PC-3 (cell line): ENCODE results near the gene MRPS12. TPM values are rescaled to one million over a fixed set of nuclear protein-coding genes. Genes with fewer than 3 reads are reported as not detected.

Experiments
- ATAC-seq: fragments of 200-7000 bp; cut with Tn5 transposase; 2 replicates; pipeline ENCODE4 v1.9.1; 2020; ENCODE audit warnings: mild to moderate bottlenecking, moderate library complexity
- BruUV-seq: library from RNA; stranded (reverse); fragments of 400-500 nt; replicated peaks from 2 replicates; lab custom pipeline; 2021; lab: Mats Ljungman, UMichigan
- CTCF ChIA-PET: fragments of 300-600 bp; sonication (Branson Sonifier 250); formaldehyde crosslinking; loops from one replicate; lab custom pipeline; 2022; ENCODE audit warnings: antibody characterized with exemption; lab: Charles Lee
- POLR2A ChIA-PET: fragments of 300-600 bp; sonication (Branson Sonifier 250); formaldehyde crosslinking; loops from one replicate; lab custom pipeline; 2022; ENCODE audit warnings: antibody characterized with exemption; ENCODE audit not compliant: unreplicated experiment; lab: Charles Lee
- DNase-seq: peaks from one replicate; pipeline ENCODE4 v3.0.0-alpha.2; 2015
- H2AFZ ChIP-seq: fragments of 300-600 bp; sonication (generic); 2 replicates; pipeline ENCODE4 v1.6.0; 2016; ENCODE audit warnings: antibody characterized with exemption, low read length
- H3F3A ChIP-seq: fragments of 300-600 bp; sonication (generic); one replicate; pipeline ENCODE4 v1.6.0; 2017; ENCODE audit warnings: antibody characterized with exemption, low read length, control low read depth, mild to moderate bottlenecking; ENCODE audit not compliant: unreplicated experiment
- H3K27ac ChIP-seq: fragments of 300-600 bp; sonication (generic); 2 replicates; pipeline ENCODE4 v1.5.1; 2016; ENCODE audit warnings: mild to moderate bottlenecking, low read length
- H3K27me3 ChIP-seq: fragments of 300-600 bp; sonication (generic); 2 replicates; pipeline ENCODE4 v1.6.1; 2016; ENCODE audit warnings: low read length, mixed read lengths
- H3K36me3 ChIP-seq: fragments of 300-600 bp; sonication (generic); 2 replicates; pipeline ENCODE4 v1.6.1; 2016; ENCODE audit warnings: low read depth, mixed run types, low read length, mixed read lengths
- H3K4me1 ChIP-seq: fragments of 300-600 bp; sonication (generic); 2 replicates; pipeline ENCODE4 v1.5.1; 2016; ENCODE audit warnings: low read length; ENCODE audit not compliant: insufficient read depth
- H3K4me2 ChIP-seq: fragments of 300-600 bp; sonication (generic); 2 replicates; pipeline ENCODE4 v1.6.0; 2016; ENCODE audit warnings: low read length
- H3K4me3 ChIP-seq: fragments of 300-600 bp; sonication (generic); 2 replicates; pipeline ENCODE4 v1.5.1; 2016; ENCODE audit warnings: mild to moderate bottlenecking, low read length, mixed read lengths
- H3K79me2 ChIP-seq: fragments of 300-600 bp; sonication (generic); 2 replicates; pipeline ENCODE4 v1.6.1; 2017; ENCODE audit warnings: low read length, mixed read lengths
- H3K9ac ChIP-seq: fragments of 300-600 bp; sonication (generic); 2 replicates; pipeline ENCODE4 v1.6.0; 2016; ENCODE audit warnings: mild to moderate bottlenecking, low read length
- H3K9me2 ChIP-seq: fragments of 300-600 bp; sonication (generic); replicated peaks from 2 replicates; pipeline ENCODE4 v1.6.1; 2016; ENCODE audit warnings: mixed run types, low read length, mixed read lengths
- H3K9me3 ChIP-seq: fragments of 300-600 bp; sonication (generic); 2 replicates; pipeline ENCODE4 v1.6.1; 2016; ENCODE audit warnings: low read length, mixed read lengths
- H4K20me1 ChIP-seq: fragments of 300-600 bp; sonication (generic); 2 replicates; pipeline ENCODE4 v1.6.1; 2016; ENCODE audit warnings: low read length, mixed read lengths
- EZH2 ChIP-seq: fragments of 300-600 bp; sonication (generic); IDR thresholded peaks from one replicate; pipeline ENCODE4 v1.6.1; 2017; ENCODE audit warnings: antibody characterized with exemption, mild to moderate bottlenecking, low read length; ENCODE audit not compliant: unreplicated experiment
- EZH2phosphoT487 ChIP-seq: fragments of 300-600 bp; sonication (generic); IDR thresholded peaks from 2 replicates; pipeline ENCODE4 v1.6.1; 2018; ENCODE audit warnings: mild to moderate bottlenecking, antibody characterized with exemption, low read length, borderline replicate concordance
- intact Hi-C: fragments of 100-400 bp; cut with micrococcal nuclease; formaldehyde crosslinking; loops from 2 replicates; pipeline ENCODE4 v1.9.0; 2023
- total RNA-seq: library from RNA; depleted of rRNA; stranded (reverse); fragments of >200 nt; gene quantifications from 2 replicates; pipeline ENCODE4 v1.2.3, GENCODE V29; 2014; rRNA removed
- TF ChIP-seq, protein P1 (sequence below): fragments of 300-600 bp; sonication (generic); conservative IDR thresholded peaks from 2 replicates; pipeline ENCODE4 v1.5.1; 2017; ENCODE audit warnings: antibody characterized with exemption, low read depth, mild to moderate bottlenecking, low read length

Gene MRPS12
- total RNA-seq, 1 experiment from 2014 or later: 156 TPM

GRCh38 chr19:38979812-38980211, 49.1 kb downstream of the MRPS12 start:
- no TSS peak for BruUV-seq
- no peak for TF ChIP-seq EZH2phosphoT487
- TF ChIP-seq, protein P1, sequence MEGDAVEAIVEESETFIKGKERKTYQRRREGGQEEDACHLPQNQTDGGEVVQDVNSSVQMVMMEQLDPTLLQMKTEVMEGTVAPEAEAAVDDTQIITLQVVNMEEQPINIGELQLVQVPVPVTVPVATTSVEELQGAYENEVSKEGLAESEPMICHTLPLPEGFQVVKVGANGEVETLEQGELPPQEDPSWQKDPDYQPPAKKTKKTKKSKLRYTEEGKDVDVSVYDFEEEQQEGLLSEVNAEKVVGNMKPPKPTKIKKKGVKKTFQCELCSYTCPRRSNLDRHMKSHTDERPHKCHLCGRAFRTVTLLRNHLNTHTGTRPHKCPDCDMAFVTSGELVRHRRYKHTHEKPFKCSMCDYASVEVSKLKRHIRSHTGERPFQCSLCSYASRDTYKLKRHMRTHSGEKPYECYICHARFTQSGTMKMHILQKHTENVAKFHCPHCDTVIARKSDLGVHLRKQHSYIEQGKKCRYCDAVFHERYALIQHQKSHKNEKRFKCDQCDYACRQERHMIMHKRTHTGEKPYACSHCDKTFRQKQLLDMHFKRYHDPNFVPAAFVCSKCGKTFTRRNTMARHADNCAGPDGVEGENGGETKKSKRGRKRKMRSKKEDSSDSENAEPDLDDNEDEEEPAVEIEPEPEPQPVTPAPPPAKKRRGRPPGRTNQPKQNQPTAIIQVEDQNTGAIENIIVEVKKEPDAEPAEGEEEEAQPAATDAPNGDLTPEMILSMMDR: no peak
- no peak for TF ChIP-seq EZH2

DNA sequence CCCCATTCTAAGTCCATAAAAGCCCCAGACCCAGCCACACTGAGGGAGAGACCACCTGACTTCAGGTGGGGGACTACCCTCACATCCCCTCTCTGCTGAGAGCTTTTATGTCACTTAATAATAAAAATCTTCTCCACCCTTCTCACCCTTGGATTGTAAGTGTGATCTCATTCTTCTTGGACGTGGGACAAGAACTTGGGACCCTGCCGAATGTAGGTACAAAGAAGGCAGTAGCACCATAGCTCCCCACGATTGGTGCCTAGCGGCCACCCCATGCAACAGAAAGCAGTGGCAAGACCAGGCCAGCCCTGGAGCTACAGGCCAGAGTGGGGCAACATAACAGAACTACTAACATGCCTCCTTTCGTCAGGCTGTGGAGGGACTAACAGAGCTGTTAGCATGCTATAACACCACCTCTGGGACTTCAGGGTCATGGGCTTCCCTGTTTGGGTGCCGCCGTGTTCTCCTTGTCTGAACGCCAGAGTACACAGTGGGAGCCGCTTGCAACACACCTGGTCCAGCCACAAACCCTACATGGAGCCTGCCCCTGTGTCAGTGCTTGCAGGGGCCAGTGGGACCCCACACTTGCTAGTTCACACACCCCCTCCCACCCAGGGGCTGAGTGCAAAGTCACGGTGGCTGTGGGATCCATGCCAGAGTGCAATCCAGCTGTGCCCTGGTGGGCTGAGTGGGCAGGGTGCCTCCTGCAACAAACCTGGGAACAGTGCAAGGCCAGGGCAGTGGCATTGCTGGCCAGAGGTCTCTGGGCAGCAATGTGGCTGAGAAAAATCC, 50.0 kb downstream of the MRPS12 start:
- H3K4me1 ChIP-seq: no peaks in the 10 kb centered on the region
- H3K4me3 ChIP-seq: no peak overlapping the region
- no peaks in the 10 kb centered on the region for H3K36me3 ChIP-seq
- no peak overlapping the region for H3K27ac ChIP-seq
- TF ChIP-seq, protein P1: no peak
- TF ChIP-seq EZH2phosphoT487: no peak
- H3K27me3 ChIP-seq: no peaks in the 10 kb centered on the region
- BruUV-seq: no TSS peak
- no peak overlapping the region for H3K9ac ChIP-seq
- CTCF ChIA-PET: no interaction called here
- ATAC-seq (no peak), DNase-seq (no peak)
- intact Hi-C loops: no loop called here
- no peaks in the 10 kb centered on the region for H3K79me2 ChIP-seq
- no peaks in the 10 kb centered on the region for H3K9me2 ChIP-seq
- H3K9me3 ChIP-seq: no peaks in the 10 kb centered on the region
- H3F3A ChIP-seq: no peaks in the 10 kb centered on the region
- H4K20me1 ChIP-seq: no peaks in the 10 kb centered on the region
- no peak overlapping the region for H2AFZ ChIP-seq
- no peak overlapping the region for H3K4me2 ChIP-seq
- POLR2A ChIA-PET: no interaction called here

More at GRCh38 chr19:38979812-38980211, 49.1 kb downstream of the MRPS12 start:
- Histone ChIP-seq H3K9ac (no peak overlapping the region), H3K4me1 (no peaks in the 10 kb centered on the region), H3K9me2 (no peaks in the 10 kb centered on the region), H4K20me1 (no peaks in the 10 kb centered on the region), H3K9me3 (no peaks in the 10 kb centered on the region), H3K27me3 (no peaks in the 10 kb centered on the region), H2AFZ (no peak overlapping the region), H3K79me2 (no peaks in the 10 kb centered on the region), H3K36me3 (no peaks in the 10 kb centered on the region), H3K4me3 (no peak overlapping the region), H3K4me2 (no peak overlapping the region), H3K27ac (no peak overlapping the region), H3F3A (no peaks in the 10 kb centered on the region)
- POLR2A ChIA-PET: no interaction called here
- DNase-seq (no peak), ATAC-seq (no peak)
- intact Hi-C loops: no loop called here
- CTCF ChIA-PET: no interaction called here

Other genes with a start within 250 kb of the MRPS12 start
- gene CAPN12, start 186.5 kb upstream of the MRPS12 start, total RNA-seq: 3.8 and 5.5 TPM in 2 replicates
- gene LGALS7, start 157.4 kb upstream of the MRPS12 start, total RNA-seq: not detected in 2 replicates
- gene LGALS7B, start 141.7 kb upstream of the MRPS12 start, total RNA-seq: not detected in 2 replicates
- gene LGALS4, start 118.0 kb upstream of the MRPS12 start, total RNA-seq: 0.51 TPM in 1 of 2 replicates, not detected in the other
- 41.8 and 78.9 TPM in 2 replicates for gene ECH1, start 99.2 kb upstream of the MRPS12 start, total RNA-seq
- gene HNRNPL, start 81.0 kb upstream of the MRPS12 start, total RNA-seq: 315 and 331 TPM in 2 replicates
- 1.2 and 3.2 TPM in 2 replicates for gene RINL, start 52.7 kb upstream of the MRPS12 start, total RNA-seq
- 37.9 and 55.2 TPM in 2 replicates for gene SIRT2, start 31.3 kb upstream of the MRPS12 start, total RNA-seq
- 43.7 and 44.9 TPM in 2 replicates for gene NFKBIB, start 31.0 kb upstream of the MRPS12 start, total RNA-seq
- gene CCER2, start 18.8 kb upstream of the MRPS12 start, total RNA-seq: 0.26 TPM in 1 of 2 replicates, not detected in the other
- 26.7 and 28.3 TPM in 2 replicates for gene SARS2, start 181 bp upstream of the MRPS12 start, total RNA-seq
- not detected in 2 replicates for gene FBXO17, start 44.8 kb downstream of the MRPS12 start, total RNA-seq
- gene FBXO27, start 101.6 kb downstream of the MRPS12 start, total RNA-seq: 7.1 and 16.5 TPM in 2 replicates
- gene ACP7, start 153.4 kb downstream of the MRPS12 start, total RNA-seq: 3.4 and 5.0 TPM in 2 replicates
- 13.5 and 16.2 TPM in 2 replicates for gene PAK4, start 194.8 kb downstream of the MRPS12 start, total RNA-seq